GM23338 (cell line): ENCODE results near the gene PPP4R2.

Source experiments
- CREB1 ChIP-seq: fragments of 250-450 bp; sonication (Bioruptor Pico); IDR thresholded peaks from 2 replicates; pipeline ENCODE4 v1.5.0; 2020; ENCODE audit warnings: low read depth, mild to moderate bottlenecking, moderate library complexity
- CTCF ChIP-seq, 2 experiments: fragments of 200-600 bp in 1 of 2; sonication (generic) in 1 of 2; conservative IDR thresholded peaks; 2 replicates each; pipeline versions ENCODE4 v1.5.1 to v1.6.1; 2016 to 2017; ENCODE audit warnings: antibody characterized with exemption in 2 of 2, low read depth in 2 of 2, mild to moderate bottlenecking in 2 of 2, moderate library complexity in 1 of 2
- ETS1 ChIP-seq: IDR thresholded peaks from 2 replicates; pipeline ENCODE4 v1.6.1; 2016; ENCODE audit warnings: antibody characterized with exemption
- EZH2 ChIP-seq: fragments of 200-600 bp; sonication (generic); IDR thresholded peaks from one replicate; pipeline ENCODE4 v1.8.0; 2017; ENCODE audit warnings: antibody characterized with exemption, mild to moderate bottlenecking, low read depth; ENCODE audit not compliant: unreplicated experiment
- EZH2phosphoT487 ChIP-seq: fragments of 200-600 bp; sonication (generic); IDR thresholded peaks from one replicate; pipeline ENCODE4 v1.8.1; 2018; ENCODE audit warnings: antibody characterized with exemption; ENCODE audit not compliant: unreplicated experiment
- JUNB ChIP-seq: IDR thresholded peaks from one replicate; pipeline ENCODE4 v1.6.1; 2016; ENCODE audit warnings: antibody characterized with exemption; ENCODE audit not compliant: unreplicated experiment
- NANOG ChIP-seq: IDR thresholded peaks from 2 replicates; pipeline ENCODE4 v1.6.1; 2016; ENCODE audit warnings: antibody characterized with exemption, borderline replicate concordance
- POLR2AphosphoS5 ChIP-seq: IDR thresholded peaks from 2 replicates; pipeline ENCODE4 v1.6.1; 2016; ENCODE audit warnings: antibody characterized with exemption, low read depth
- REST ChIP-seq: IDR thresholded peaks from one replicate; pipeline ENCODE4 v1.6.1; 2018; ENCODE audit warnings: antibody characterized with exemption; ENCODE audit not compliant: unreplicated experiment

GRCh38 chr3:73049319-73049718, 52.7 kb downstream of the PPP4R2 start:
- TF ChIP-seq EZH2 (no peak), CTCF (conservative IDR thresholded peaks at IDR 0.05; ENCODE audit: low read depth in 2 of 2) (no peak), POLR2AphosphoS5 (no peak), JUNB (no peak), ETS1 (no peak), EZH2phosphoT487 (no peak), NANOG (no peak), REST (no peak), CREB1 (CRISPR knock-in tag) (no peak)
